Endothelial cell of umbilical vein (primary cell): ENCODE data around the gene HES3. TPM values are rescaled to one million over a fixed set of nuclear protein-coding genes. Genes with fewer than 3 reads are reported as not detected.

Experiments
- BruUV-seq: library from RNA; stranded (reverse); fragments of 400-500 nt; replicated peaks from 2 replicates; lab custom pipeline; 2021; lab: Mats Ljungman, UMichigan
- CTCF ChIA-PET: fragments of 300-600, 350-600 bp; sonication (Branson Sonifier 250); formaldehyde crosslinking; loops from one replicate; lab custom pipeline; 2021; ENCODE audit warnings: antibody characterized with exemption, inconsistent platforms; lab: Charles Lee
- POLR2A ChIA-PET: fragments of 300-600, 350-600 bp; sonication (Branson Sonifier 250); formaldehyde crosslinking; loops from one replicate; lab custom pipeline; 2021; ENCODE audit warnings: antibody characterized with exemption, inconsistent platforms; lab: Charles Lee
- DNase-seq: peaks from one replicate; pipeline ENCODE4 v3.0.0-alpha.2; 2011; ENCODE audit warnings: low read depth, low spot score
- FAIRE-seq: peaks from 2 replicates; lab custom pipeline; 2011; peaks lifted over from hg19 to GRCh38; lab: Jason Lieb, UNC
- H2AFZ ChIP-seq: 2 replicates; pipeline ENCODE4 v1.6.0; 2012; ENCODE audit warnings: low read depth, low read length, control low read depth, inconsistent platforms
- H3K27ac ChIP-seq: 2 replicates; pipeline ENCODE4 v1.5.1; 2011; ENCODE audit warnings: low read depth, mild to moderate bottlenecking, control low read depth, low read length, moderate library complexity; ENCODE audit not compliant: insufficient read depth
- H3K27me3 ChIP-seq, 2 experiments: 2 replicates each; pipeline versions ENCODE4 v1.6.0 to v1.6.1; 2011; ENCODE audit warnings: low read length in 2 of 2, mixed read lengths in 1 of 2; ENCODE audit not compliant: control insufficient read depth in 2 of 2, insufficient read depth in 2 of 2
- H3K36me3 ChIP-seq, 2 experiments: 2 replicates in 1 of 2; 3 replicates in 1 of 2; pipeline ENCODE4 v1.5.1; 2011; ENCODE audit warnings: low read length in 2 of 2, mild to moderate bottlenecking in 1 of 2, moderate library complexity in 1 of 2; ENCODE audit not compliant: control insufficient read depth in 2 of 2, insufficient read depth in 2 of 2; ENCODE audit errors: extremely low read depth in 1 of 2
- H3K4me1 ChIP-seq: 3 replicates; pipeline ENCODE4 v1.5.1; 2011; ENCODE audit warnings: mild to moderate bottlenecking, low read length; ENCODE audit not compliant: control insufficient read depth, insufficient read depth; ENCODE audit errors: extremely low read depth
- H3K4me2 ChIP-seq: 2 replicates; pipeline ENCODE4 v1.6.1; 2011; ENCODE audit warnings: low read length, control low read depth, mixed read lengths; ENCODE audit not compliant: insufficient read depth
- H3K4me3 ChIP-seq, 3 experiments: fragments of 200-600 bp in 1 of 3; sonication (generic), shearing (Covaris generic) in 1 of 3; replicated peaks in 1 of 3; 2 replicates each; pipeline ENCODE4 v1.5.1; 2011 to 2016; ENCODE audit warnings: control low read depth in 3 of 3, low read length in 3 of 3, mild to moderate bottlenecking in 2 of 3, inconsistent platforms in 1 of 3, low read depth in 1 of 3, moderate library complexity in 1 of 3; ENCODE audit not compliant: insufficient read depth in 1 of 3
- H3K79me2 ChIP-seq: 2 replicates; pipeline ENCODE4 v1.6.0; 2012; ENCODE audit warnings: low read length, inconsistent platforms; ENCODE audit not compliant: control insufficient read depth, insufficient read depth
- H3K9ac ChIP-seq: replicated peaks from 2 replicates; pipeline ENCODE3; 2011; ENCODE audit warnings: low read length, control low read depth; ENCODE audit not compliant: insufficient read depth; ENCODE audit errors: extremely low read depth
- H3K9me1 ChIP-seq: replicated peaks from 3 replicates; pipeline ENCODE4 v1.6.0; 2011; ENCODE audit warnings: mild to moderate bottlenecking, low read length; ENCODE audit not compliant: control insufficient read depth, insufficient read depth; ENCODE audit errors: extremely low read depth
- H3K9me3 ChIP-seq: replicated peaks from 2 replicates; pipeline ENCODE4 v1.5.1; 2012; ENCODE audit warnings: low read length, inconsistent platforms; ENCODE audit not compliant: control insufficient read depth, insufficient read depth
- H4K20me1 ChIP-seq: replicated peaks from 2 replicates; pipeline ENCODE3; 2011; ENCODE audit warnings: mild to moderate bottlenecking, low read length; ENCODE audit not compliant: control insufficient read depth, insufficient read depth; ENCODE audit errors: extremely low read depth
- EZH2 ChIP-seq: IDR thresholded peaks from 2 replicates; pipeline ENCODE4 v1.6.1; 2012; ENCODE audit warnings: borderline replicate concordance, low read depth, mild to moderate bottlenecking, moderate library complexity, low read length, inconsistent platforms; ENCODE audit not compliant: severe bottlenecking
- FOS ChIP-seq: IDR thresholded peaks from 2 replicates; pipeline ENCODE4 v1.6.1; 2011; ENCODE audit warnings: mild to moderate bottlenecking, low read length, moderate library complexity, borderline replicate concordance; ENCODE audit not compliant: insufficient read depth
- JUN ChIP-seq: IDR thresholded peaks from 2 replicates; pipeline ENCODE4 v1.6.1; 2011; ENCODE audit warnings: borderline replicate concordance, low read depth; ENCODE audit not compliant: insufficient read length, insufficient read depth
- POLR2A ChIP-seq: IDR thresholded peaks from 2 replicates; pipeline ENCODE4 v1.6.1; 2012; ENCODE audit warnings: low read depth, mild to moderate bottlenecking, control low read depth, low read length
- POLR2AphosphoS5 ChIP-seq: IDR thresholded peaks from 2 replicates; pipeline ENCODE4 v1.6.1; 2012; ENCODE audit warnings: low read depth, mild to moderate bottlenecking, control low read depth, low read length, moderate library complexity; ENCODE audit not compliant: insufficient read depth
- dilution Hi-C: fragments of 300-500 bp; cut with MboI; formaldehyde crosslinking; loops from one replicate; pipeline ENCODE4 v1.15.0; 2019; ENCODE audit warnings: low sequenced_read_pairs; ENCODE audit not compliant: extremely low pct_ligation_motif_present
- intact Hi-C: fragments of 100-400 bp; cut with micrococcal nuclease; formaldehyde crosslinking; loops from one replicate; pipeline ENCODE4 v1.10.0; 2022
- polyA plus RNA-seq, 4 experiments: library from polyadenylated mRNA; depleted of rRNA in 3 of 4; stranded (reverse) in 3 of 4; unstranded in 1 of 4; fragments of >200 nt; gene quantifications; 2 replicates each; pipeline versions ENCODE4 v1.2.1 to v1.2.3, GENCODE V29; 2011 to 2012; ENCODE audit warnings: missing spikeins in 1 of 4
- total RNA-seq: library from RNA; stranded (reverse); gene quantifications from 2 replicates; pipeline ENCODE4 v1.2.3, GENCODE V29; 2021
- TF ChIP-seq, protein P1 (sequence below): IDR thresholded peaks from 2 replicates; pipeline ENCODE4 v1.6.1; 2011; ENCODE audit not compliant: insufficient read depth, insufficient read length
- TF ChIP-seq, protein P2 (sequence below), 2 donors: IDR thresholded peaks; 1 replicate in 1 of 2; 2 replicates in 1 of 2; pipeline ENCODE4 v1.5.1; 2011; ENCODE audit warnings: low read length in 2 of 2, mild to moderate bottlenecking in 2 of 2, moderate library complexity in 2 of 2, control low read depth in 1 of 2, inconsistent platforms in 1 of 2, low read depth in 1 of 2; ENCODE audit not compliant: insufficient read depth in 1 of 2; ENCODE audit errors: extremely low read depth in 1 of 2

Gene HES3
- total and polyA plus RNA-seq, 2 donors (not counting 3 experiments of a cell fraction or from before 2014, with no cell fraction given): not detected

DNA sequence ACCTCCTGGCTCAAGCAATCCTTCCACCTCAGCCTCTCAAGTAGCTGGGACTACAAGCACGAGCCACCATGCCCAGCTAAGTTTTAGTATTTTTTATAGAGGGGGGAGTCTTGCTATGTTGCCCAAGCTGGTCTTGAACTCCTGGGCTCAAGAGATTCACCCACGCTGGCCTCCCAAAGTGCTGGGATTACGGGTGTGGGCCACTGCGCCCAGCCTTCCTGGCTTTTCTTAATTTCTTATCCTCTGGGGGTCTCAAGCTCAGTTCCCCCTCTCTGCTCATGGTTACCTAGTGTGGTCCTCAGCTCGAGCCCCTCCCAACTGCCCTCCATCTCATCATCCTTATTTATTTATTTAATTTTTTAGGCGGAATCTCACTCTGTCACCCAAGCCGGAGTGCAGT is 41.7 kb upstream of the HES3 start:
- POLR2A ChIA-PET: interaction anchor here (0.5 to 0.6 kb wide), 2 partner anchors 340 to 1606 kb away, joined by 4 to 5 read pairs; no protein-coding TSS in a partner anchor

More for the DNA sequence above, 41.7 kb upstream of the HES3 start:
- no peak for DNase-seq
- Histone ChIP-seq H4K20me1 (no peaks in the 10 kb centered on the region), H3K9ac (no peak overlapping the region), H2AFZ (no peak overlapping the region), H3K36me3 (no peaks in the 10 kb centered on the region), H3K9me3 (no peaks in the 10 kb centered on the region), H3K9me1 (no peaks in the 10 kb centered on the region), H3K27ac (no peak overlapping the region), H3K27me3 (peaks cover 6 to 9% of the 10 kb centered on the region in 2 experiments), H3K4me2 (no peak overlapping the region), H3K4me3 (no peak overlapping the region), H3K79me2 (peaks cover 21% of the 10 kb centered on the region), H3K4me1 (peaks cover 32% of the 10 kb centered on the region)
- CTCF ChIA-PET: interaction anchor here (0.6 to 1.4 kb wide), 4 partner anchors 43 to 150 kb away, joined by 3 read pairs; no protein-coding TSS in a partner anchor
- no TSS peak for BruUV-seq
- dilution Hi-C loops (no loop called here), intact Hi-C loops (no loop called here)
- no peak for FAIRE-seq
- TF ChIP-seq, protein P1, sequence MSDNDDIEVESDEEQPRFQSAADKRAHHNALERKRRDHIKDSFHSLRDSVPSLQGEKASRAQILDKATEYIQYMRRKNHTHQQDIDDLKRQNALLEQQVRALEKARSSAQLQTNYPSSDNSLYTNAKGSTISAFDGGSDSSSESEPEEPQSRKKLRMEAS: no peak
- TF ChIP-seq POLR2AphosphoS5: no peak
- TF ChIP-seq, protein P2, sequence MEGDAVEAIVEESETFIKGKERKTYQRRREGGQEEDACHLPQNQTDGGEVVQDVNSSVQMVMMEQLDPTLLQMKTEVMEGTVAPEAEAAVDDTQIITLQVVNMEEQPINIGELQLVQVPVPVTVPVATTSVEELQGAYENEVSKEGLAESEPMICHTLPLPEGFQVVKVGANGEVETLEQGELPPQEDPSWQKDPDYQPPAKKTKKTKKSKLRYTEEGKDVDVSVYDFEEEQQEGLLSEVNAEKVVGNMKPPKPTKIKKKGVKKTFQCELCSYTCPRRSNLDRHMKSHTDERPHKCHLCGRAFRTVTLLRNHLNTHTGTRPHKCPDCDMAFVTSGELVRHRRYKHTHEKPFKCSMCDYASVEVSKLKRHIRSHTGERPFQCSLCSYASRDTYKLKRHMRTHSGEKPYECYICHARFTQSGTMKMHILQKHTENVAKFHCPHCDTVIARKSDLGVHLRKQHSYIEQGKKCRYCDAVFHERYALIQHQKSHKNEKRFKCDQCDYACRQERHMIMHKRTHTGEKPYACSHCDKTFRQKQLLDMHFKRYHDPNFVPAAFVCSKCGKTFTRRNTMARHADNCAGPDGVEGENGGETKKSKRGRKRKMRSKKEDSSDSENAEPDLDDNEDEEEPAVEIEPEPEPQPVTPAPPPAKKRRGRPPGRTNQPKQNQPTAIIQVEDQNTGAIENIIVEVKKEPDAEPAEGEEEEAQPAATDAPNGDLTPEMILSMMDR (IDR thresholded peaks at IDR 0.05; ENCODE audit: extremely low read depth in 1 of 2, insufficient read depth in 1 of 2, low read depth in 1 of 2, low read length in 2 of 2): no peak
- no peak for TF ChIP-seq POLR2A
- no peak for TF ChIP-seq JUN
- no peak for TF ChIP-seq FOS
- TF ChIP-seq EZH2: no peak
